DLD1 (cell line): ENCODE results near the gene ADAMTS20.
"Not testable (repeated sequence)": the region's sequence is repeated elsewhere in the genome, so short reads cannot be mapped to it uniquely, and the experiment has no call there.

Experiments used
- in situ Hi-C: cut with HindIII; loops from 2 replicates; pipeline ENCODE4 v1.10.0; 2017; ENCODE audit warnings: low sequenced_read_pairs

ADAMTS20 gene

GRCh38 chr12:43551971-43552559, at the start of gene ADAMTS20:
Gene ADAMTS20, minus strand, starts transcription at chr12:43552203. Its CDS starts 282 bp downstream, at chr12:43551921.
- in situ Hi-C loops = no loop called here

- in situ Hi-C loops = no loop called here
These were observed 47.7 kb upstream of the ADAMTS20 start for GRCh38 chr12:43599708-43600107.

GRCh38 chr12:43599066-43599465, 47.1 kb upstream of the ADAMTS20 start:
- in situ Hi-C loops = no loop called here

GRCh38 chr12:43590307-43590706, 38.3 kb upstream of the ADAMTS20 start:
- in situ Hi-C loops = no loop called here

- in situ Hi-C loops = no loop called here
These were observed 34.7 kb upstream of the ADAMTS20 start for GRCh38 chr12:43586646-43587245.

- in situ Hi-C loops = no loop called here
These were observed 33.7 kb upstream of the ADAMTS20 start for GRCh38 chr12:43585676-43586075.

GRCh38 chr12:43580601-43581000, 28.6 kb upstream of the ADAMTS20 start:
- in situ Hi-C loops = no loop called here

- in situ Hi-C loops = no loop called here
These were observed 27.2 kb upstream of the ADAMTS20 start for GRCh38 chr12:43579206-43579605.

- in situ Hi-C loops = no loop called here
These were observed 26.8 kb upstream of the ADAMTS20 start for GRCh38 chr12:43578782-43579181.

GRCh38 chr12:43577381-43577780, 25.4 kb upstream of the ADAMTS20 start:
- in situ Hi-C loops = no loop called here

- in situ Hi-C loops = no loop called here
These were observed 24.2 kb upstream of the ADAMTS20 start for GRCh38 chr12:43576162-43576561.

- in situ Hi-C loops = no loop called here
These were observed 19.9 kb upstream of the ADAMTS20 start for GRCh38 chr12:43571885-43572284.

- in situ Hi-C loops = no loop called here
These were observed 4.1 kb upstream of the ADAMTS20 start for GRCh38 chr12:43556057-43556456.

GRCh38 chr12:43551279-43551970, 578 bp downstream of the ADAMTS20 start:
- in situ Hi-C loops = no loop called here

GRCh38 chr12:43550831-43551271, 1.2 kb downstream of the ADAMTS20 start:
- in situ Hi-C loops = no loop called here

- in situ Hi-C loops = no loop called here
These were observed 7.3 kb downstream of the ADAMTS20 start for GRCh38 chr12:43544703-43545102.

GRCh38 chr12:43540470-43540869, 11.5 kb downstream of the ADAMTS20 start:
- in situ Hi-C loops = no loop called here

GRCh38 chr12:43537675-43538074, 14.3 kb downstream of the ADAMTS20 start:
- in situ Hi-C loops = not testable (repeated sequence)

GRCh38 chr12:43516045-43516444, 36.0 kb downstream of the ADAMTS20 start:
- in situ Hi-C loops = no loop called here

- in situ Hi-C loops = no loop called here
These were observed 50.3 kb downstream of the ADAMTS20 start for GRCh38 chr12:43501703-43502102.

- in situ Hi-C loops = no loop called here
These were observed 58.7 kb downstream of the ADAMTS20 start for GRCh38 chr12:43493261-43493797.
